Thyroid gland (tissue), 4 donors: Measurements from ENCODE around the gene UFD1.

Experiments
- CTCF ChIP-seq, 6 experiments: fragments of 200-600 bp in 3 of 6; fragments of 450-650 bp in 3 of 6; sonication (generic) in 3 of 6; IDR thresholded peaks; one replicate each; pipeline ENCODE4 v1.5.1; 2016 to 2019; ENCODE audit warnings: antibody characterized with exemption in 6 of 6, mild to moderate bottlenecking in 2 of 6, inconsistent platforms in 1 of 6, moderate library complexity in 1 of 6
- POLR2A ChIP-seq, 2 donors: fragments of 450-650 bp; IDR thresholded peaks; one replicate each; pipeline ENCODE4 v1.6.1; 2017; ENCODE audit warnings: antibody characterized with exemption in 2 of 2, mild to moderate bottlenecking in 2 of 2, moderate library complexity in 1 of 2

GRCh38 chr22:19498866-19499190 lies 19.8 kb upstream of the UFD1 start:
- no peak for TF ChIP-seq CTCF (IDR thresholded peaks at IDR 0.05)
- TF ChIP-seq POLR2A (IDR thresholded peaks at IDR 0.05) = no peak
